ENCODE results near the gene CACNA1G.

DNA sequence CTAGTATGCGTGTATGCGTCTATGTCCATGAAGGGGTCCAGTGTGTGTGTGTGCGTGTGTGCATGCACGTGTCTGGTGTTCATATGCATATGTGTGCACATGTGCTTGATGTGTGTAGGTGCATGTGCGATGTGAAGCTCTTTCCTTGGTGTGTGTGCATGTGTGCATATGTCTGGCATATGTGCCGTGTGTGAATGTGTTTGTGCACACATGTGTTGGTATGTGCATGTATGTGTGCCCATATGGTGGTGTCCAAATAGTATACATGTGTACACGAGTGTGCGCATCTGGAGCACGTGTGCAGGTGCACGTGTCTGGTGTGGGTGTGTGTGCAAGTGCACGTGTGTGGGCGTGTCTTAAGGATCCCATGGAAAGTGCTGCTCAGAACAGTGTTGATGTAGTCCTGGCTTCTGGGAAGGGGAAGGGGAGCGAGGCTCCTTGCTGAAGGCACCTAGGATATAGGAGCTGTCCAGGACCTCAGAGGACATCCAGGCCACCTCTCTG lies 17.0 kb downstream of the CACNA1G start:
- TF ChIP-seq POLR2A (IDR thresholded peaks at IDR 0.05), result no peak
- TF ChIP-seq, protein P1, sequence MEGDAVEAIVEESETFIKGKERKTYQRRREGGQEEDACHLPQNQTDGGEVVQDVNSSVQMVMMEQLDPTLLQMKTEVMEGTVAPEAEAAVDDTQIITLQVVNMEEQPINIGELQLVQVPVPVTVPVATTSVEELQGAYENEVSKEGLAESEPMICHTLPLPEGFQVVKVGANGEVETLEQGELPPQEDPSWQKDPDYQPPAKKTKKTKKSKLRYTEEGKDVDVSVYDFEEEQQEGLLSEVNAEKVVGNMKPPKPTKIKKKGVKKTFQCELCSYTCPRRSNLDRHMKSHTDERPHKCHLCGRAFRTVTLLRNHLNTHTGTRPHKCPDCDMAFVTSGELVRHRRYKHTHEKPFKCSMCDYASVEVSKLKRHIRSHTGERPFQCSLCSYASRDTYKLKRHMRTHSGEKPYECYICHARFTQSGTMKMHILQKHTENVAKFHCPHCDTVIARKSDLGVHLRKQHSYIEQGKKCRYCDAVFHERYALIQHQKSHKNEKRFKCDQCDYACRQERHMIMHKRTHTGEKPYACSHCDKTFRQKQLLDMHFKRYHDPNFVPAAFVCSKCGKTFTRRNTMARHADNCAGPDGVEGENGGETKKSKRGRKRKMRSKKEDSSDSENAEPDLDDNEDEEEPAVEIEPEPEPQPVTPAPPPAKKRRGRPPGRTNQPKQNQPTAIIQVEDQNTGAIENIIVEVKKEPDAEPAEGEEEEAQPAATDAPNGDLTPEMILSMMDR (IDR thresholded peaks at IDR 0.05), result no peak
- no peak for TF ChIP-seq EP300 (IDR thresholded peaks at IDR 0.05)
